ENCODE measurements around the gene CHMP3. TPM values are rescaled to one million over a fixed set of nuclear protein-coding genes. Genes with fewer than 3 reads are reported as not detected.

CHMP3 gene
- 6.0 TPM for polyA plus RNA-seq (2012; ENCODE audit: insufficient read depth, insufficient read length, low read depth)

- Histone ChIP-seq H3K4me1 (no peaks in the 10 kb centered on the region), H3K36me3 (no peaks in the 10 kb centered on the region), H3K9me3 (no peaks in the 10 kb centered on the region), H3K4me3 (ENCODE audit: low read depth, low read length) (peak within 1 kb of the TSS; percentile 82), H3K27me3 (no peaks in the 10 kb centered on the region)
- DNase-seq: peak; percentile 90
- TF ChIP-seq CTCF (IDR thresholded peaks at IDR 0.05; ENCODE audit: low read depth, low read length): no peak
Measured at GRCh38 chr2:86562922-86563649, at the start of gene CHMP3. CHMP3 (minus strand) TSS chr2:86563443; CDS start chr2:86563348, 95 bp downstream.

GRCh38 chr2:86610871-86611270 is 47.6 kb upstream of the CHMP3 start:
- Histone ChIP-seq H3K4me3 (ENCODE audit: low read depth, low read length) (no peak overlapping the region), H3K9me3 (no peaks in the 10 kb centered on the region), H3K36me3 (no peaks in the 10 kb centered on the region), H3K27me3 (no peaks in the 10 kb centered on the region), H3K4me1 (no peaks in the 10 kb centered on the region)
- DNase-seq: no peak
- no peak for TF ChIP-seq CTCF (IDR thresholded peaks at IDR 0.05; ENCODE audit: low read depth, low read length)

GRCh38 chr2:86608832-86609410 is 45.7 kb upstream of the CHMP3 start:
- Histone ChIP-seq H3K9me3 (no peaks in the 10 kb centered on the region), H3K4me3 (ENCODE audit: low read depth, low read length) (no peak overlapping the region), H3K27me3 (no peaks in the 10 kb centered on the region), H3K36me3 (no peaks in the 10 kb centered on the region), H3K4me1 (no peaks in the 10 kb centered on the region)
- DNase-seq: no peak
- no peak for TF ChIP-seq CTCF (IDR thresholded peaks at IDR 0.05; ENCODE audit: low read depth, low read length)

GRCh38 chr2:86603905-86604304 is 40.7 kb upstream of the CHMP3 start:
- H3K4me1 ChIP-seq: no peaks in the 10 kb centered on the region
- no peaks in the 10 kb centered on the region for H3K36me3 ChIP-seq
- H3K4me3 ChIP-seq (ENCODE audit: low read depth, low read length): no peak overlapping the region
- no peak for TF ChIP-seq CTCF (IDR thresholded peaks at IDR 0.05; ENCODE audit: low read depth, low read length)
- no peaks in the 10 kb centered on the region for H3K9me3 ChIP-seq
- no peaks in the 10 kb centered on the region for H3K27me3 ChIP-seq
- no peak for DNase-seq

GRCh38 chr2:86598966-86599365 is 35.7 kb upstream of the CHMP3 start:
- TF ChIP-seq CTCF (IDR thresholded peaks at IDR 0.05; ENCODE audit: low read depth, low read length): no peak
- DNase-seq: no peak
- no peak overlapping the region for H3K4me3 ChIP-seq (ENCODE audit: low read depth, low read length)

GRCh38 chr2:86596118-86596517 is 32.9 kb upstream of the CHMP3 start:
- Histone ChIP-seq H3K4me1 (no peaks in the 10 kb centered on the region), H3K4me3 (ENCODE audit: low read depth, low read length) (no peak overlapping the region), H3K27me3 (no peaks in the 10 kb centered on the region), H3K9me3 (no peaks in the 10 kb centered on the region), H3K36me3 (no peaks in the 10 kb centered on the region)
- TF ChIP-seq CTCF (IDR thresholded peaks at IDR 0.05; ENCODE audit: low read depth, low read length): no peak
- DNase-seq: no peak

More at GRCh38 chr2:86598966-86599365, 35.7 kb upstream of the CHMP3 start:
- Histone ChIP-seq H3K4me1 (no peaks in the 10 kb centered on the region), H3K36me3 (no peaks in the 10 kb centered on the region), H3K27me3 (no peaks in the 10 kb centered on the region), H3K9me3 (no peaks in the 10 kb centered on the region)

Data from BE2C (cell line).